GM23338 (cell line): ENCODE measurements around the gene RAB3GAP1. TPM values are rescaled to one million over a fixed set of nuclear protein-coding genes. Genes with fewer than 3 reads are reported as not detected.

Experiments
- ATAC-seq: fragments of 200-7000 bp; cut with Tn5 transposase; 3 replicates; pipeline ENCODE4 v1.9.1; 2020
- DNase-seq: peaks from one replicate; pipeline ENCODE4 v3.0.0-alpha.2; 2015; ENCODE audit warnings: low spot score
- H2AFZ ChIP-seq: fragments of 200-600 bp; sonication (generic); 2 replicates; pipeline ENCODE4 v1.8.0; 2016; ENCODE audit warnings: antibody characterized with exemption, mild to moderate bottlenecking, moderate library complexity
- H3F3A ChIP-seq: fragments of 200-600 bp; sonication (generic); replicated peaks from 2 replicates; pipeline ENCODE4 v1.8.0; 2017; ENCODE audit warnings: antibody characterized with exemption, mixed run types, low read depth
- H3K27ac ChIP-seq: fragments of 200-600 bp; sonication (generic); 2 replicates; pipeline ENCODE4 v1.6.1; 2016; ENCODE audit warnings: low read depth
- H3K27me3 ChIP-seq: fragments of 200-600 bp; sonication (generic); 2 replicates; pipeline ENCODE4 v1.8.0; 2016; ENCODE audit warnings: mild to moderate bottlenecking, mixed run types, moderate library complexity; ENCODE audit not compliant: insufficient read depth
- H3K36me3 ChIP-seq: fragments of 200-600 bp; sonication (generic); 2 replicates; pipeline ENCODE4 v1.8.0; 2016; ENCODE audit warnings: mild to moderate bottlenecking; ENCODE audit not compliant: insufficient read depth
- H3K4me1 ChIP-seq: fragments of 200-600 bp; sonication (generic); 2 replicates; pipeline ENCODE4 v1.8.0; 2016; ENCODE audit warnings: mild to moderate bottlenecking, moderate library complexity; ENCODE audit not compliant: insufficient read depth
- H3K4me2 ChIP-seq: fragments of 200-600 bp; sonication (generic); 2 replicates; pipeline ENCODE4 v1.7.1; 2017; ENCODE audit warnings: mixed run types
- H3K4me3 ChIP-seq: fragments of 200-600 bp; sonication (generic); 2 replicates; pipeline ENCODE4 v1.6.1; 2016; ENCODE audit warnings: mixed run types
- H3K79me2 ChIP-seq: fragments of 200-600 bp; sonication (generic); replicated peaks from 2 replicates; pipeline ENCODE4 v1.8.0; 2017; ENCODE audit warnings: mild to moderate bottlenecking; ENCODE audit not compliant: insufficient read depth
- H3K9me2 ChIP-seq: fragments of 200-600 bp; sonication (generic); 2 replicates; pipeline ENCODE4 v1.8.0; 2017; ENCODE audit not compliant: insufficient read depth
- H4K20me1 ChIP-seq: fragments of 200-600 bp; sonication (generic); replicated peaks from 2 replicates; pipeline ENCODE4 v1.8.0; 2017; ENCODE audit warnings: mild to moderate bottlenecking; ENCODE audit not compliant: insufficient read depth
- H3K27ac Mint-ChIP-seq: 2 replicates; pipeline ENCODE4 v1.8.0; 2020; ENCODE audit warnings: inconsistent platforms, mild to moderate bottlenecking, moderate library complexity, mixed read lengths
- H3K27me3 Mint-ChIP-seq: 3 replicates; pipeline ENCODE4 v1.8.0; 2022; ENCODE audit warnings: low read depth, mild to moderate bottlenecking, moderate library complexity, mixed read lengths, inconsistent platforms; ENCODE audit not compliant: insufficient read depth, poor library complexity
- H3K36me3 Mint-ChIP-seq: 3 replicates; pipeline ENCODE4 v1.8.0; 2021; ENCODE audit warnings: low read depth, mild to moderate bottlenecking, inconsistent platforms, moderate library complexity, mixed read lengths
- H3K4me1 Mint-ChIP-seq: 3 replicates; pipeline ENCODE4 v1.8.0; 2020; ENCODE audit warnings: mild to moderate bottlenecking, inconsistent platforms, mixed read lengths
- H3K4me3 Mint-ChIP-seq: 3 replicates; pipeline ENCODE4 v1.8.0; 2021; ENCODE audit warnings: moderate library complexity, mild to moderate bottlenecking, inconsistent platforms, mixed read lengths
- H3K9me3 Mint-ChIP-seq: 3 replicates; pipeline ENCODE4 v1.8.0; 2020; ENCODE audit warnings: moderate library complexity, mild to moderate bottlenecking, inconsistent platforms, mixed read lengths
- CREB1 ChIP-seq: fragments of 250-450 bp; sonication (Bioruptor Pico); IDR thresholded peaks from 2 replicates; pipeline ENCODE4 v1.5.0; 2020; ENCODE audit warnings: low read depth, mild to moderate bottlenecking, moderate library complexity
- CTCF ChIP-seq, 2 experiments: fragments of 200-600 bp in 1 of 2; sonication (generic) in 1 of 2; conservative IDR thresholded peaks; 2 replicates each; pipeline versions ENCODE4 v1.5.1 to v1.6.1; 2016 to 2017; ENCODE audit warnings: antibody characterized with exemption in 2 of 2, low read depth in 2 of 2, mild to moderate bottlenecking in 2 of 2, moderate library complexity in 1 of 2
- EZH2 ChIP-seq: fragments of 200-600 bp; sonication (generic); IDR thresholded peaks from one replicate; pipeline ENCODE4 v1.8.0; 2017; ENCODE audit warnings: antibody characterized with exemption, mild to moderate bottlenecking, low read depth; ENCODE audit not compliant: unreplicated experiment
- NANOG ChIP-seq: IDR thresholded peaks from 2 replicates; pipeline ENCODE4 v1.6.1; 2016; ENCODE audit warnings: antibody characterized with exemption, borderline replicate concordance
- POLR2AphosphoS5 ChIP-seq: IDR thresholded peaks from 2 replicates; pipeline ENCODE4 v1.6.1; 2016; ENCODE audit warnings: antibody characterized with exemption, low read depth
- STAT1 ChIP-seq: IDR thresholded peaks from one replicate; pipeline ENCODE4 v1.6.1; 2016; ENCODE audit warnings: antibody characterized with exemption; ENCODE audit not compliant: unreplicated experiment
- ZNF331 ChIP-seq: fragments of 250-450 bp; sonication (Bioruptor Pico); IDR thresholded peaks from 2 replicates; pipeline ENCODE4 v1.5.0; 2020; ENCODE audit warnings: low read depth, mild to moderate bottlenecking, moderate library complexity
- ZNF462 ChIP-seq: fragments of 250-450 bp; sonication (Bioruptor Pico); IDR thresholded peaks from 2 replicates; pipeline ENCODE4 v1.5.0; 2020; ENCODE audit warnings: mild to moderate bottlenecking, moderate library complexity
- polyA plus RNA-seq: library from polyadenylated mRNA; unstranded; fragments of >200 nt; fragmentation: Nextera tagmentation; extraction: Ambion mirVana; gene quantifications from 2 replicates; pipeline ENCODE4 v1.2.1, GENCODE V29; 2016
- total RNA-seq: library from RNA; depleted of rRNA; stranded (reverse); fragments of >200 nt; shearing (Covaris generic); gene quantifications from 2 replicates; pipeline ENCODE4 v1.2.3, GENCODE V29; 2014

RAB3GAP1 gene
- total and polyA plus RNA-seq, 2 experiments from 2014 or later: 22.5 to 40.4 TPM

- no peak for TF ChIP-seq ZNF462 (CRISPR knock-in tag)
- no peak for TF ChIP-seq EZH2
- TF ChIP-seq ZNF331 (CRISPR knock-in tag): no peak
- no peak for TF ChIP-seq POLR2AphosphoS5
- no peak for TF ChIP-seq STAT1
- TF ChIP-seq CREB1 (CRISPR knock-in tag): no peak
These were observed 92.3 kb downstream of the RAB3GAP1 start (continued) for GRCh38 chr2:135144343-135144742.

- Mint-ChIP-seq H3K9me3 (peaks cover 5% of the 10 kb centered on the region), H3K27me3 (peaks cover under 1% of the 10 kb centered on the region), H3K4me1 (no peaks in the 10 kb centered on the region), H3K36me3 (peaks cover 28% of the 10 kb centered on the region), H3K4me3 (no peak overlapping the region), H3K27ac (no peak overlapping the region)
- no peaks in the 10 kb centered on the region for H3F3A ChIP-seq
- no peak for DNase-seq
- no peak overlapping the region for H2AFZ ChIP-seq
- H3K79me2 ChIP-seq: peaks cover 5% of the 10 kb centered on the region; the same call in 1 of the 2 replicates
- TF ChIP-seq CTCF (conservative IDR thresholded peaks at IDR 0.05; ENCODE audit: low read depth in 2 of 2) (no peak), ZNF462 (CRISPR knock-in tag) (no peak), NANOG (no peak)
- H3K4me3 ChIP-seq: no peak overlapping the region
- no peaks in the 10 kb centered on the region for H3K4me1 ChIP-seq
- no peak for ATAC-seq
- no peak overlapping the region for H3K4me2 ChIP-seq
- H3K9me2 ChIP-seq: no peaks in the 10 kb centered on the region
- H3K36me3 ChIP-seq: peaks cover 9% of the 10 kb centered on the region
- H4K20me1 ChIP-seq: no peaks in the 10 kb centered on the region; the same call in 1 of the 2 replicates
- H3K27me3 ChIP-seq: no peaks in the 10 kb centered on the region
- no peak overlapping the region for H3K27ac ChIP-seq
These were observed 97.2 kb downstream of the RAB3GAP1 start for GRCh38 chr2:135149251-135149650.
